HG03558 (cell line): Measurements from ENCODE around the gene CLASP1.
"Not testable (repeated sequence)": the region's sequence is repeated elsewhere in the genome, so short reads cannot be mapped to it uniquely, and the experiment has no call there.

Experiments used
- ATAC-seq: cut with Tn5 transposase; IDR thresholded peaks from one replicate; pipeline ENCODE4 v1.9.1; 2021; ENCODE audit warnings: moderate number of reproducible peaks; ENCODE audit not compliant: unreplicated experiment; ENCODE audit errors: extremely low read depth

CLASP1 gene

GRCh38 chr2:121663434-121663833, 14.2 kb upstream of the CLASP1 start:
- ATAC-seq = no peak

DNA sequence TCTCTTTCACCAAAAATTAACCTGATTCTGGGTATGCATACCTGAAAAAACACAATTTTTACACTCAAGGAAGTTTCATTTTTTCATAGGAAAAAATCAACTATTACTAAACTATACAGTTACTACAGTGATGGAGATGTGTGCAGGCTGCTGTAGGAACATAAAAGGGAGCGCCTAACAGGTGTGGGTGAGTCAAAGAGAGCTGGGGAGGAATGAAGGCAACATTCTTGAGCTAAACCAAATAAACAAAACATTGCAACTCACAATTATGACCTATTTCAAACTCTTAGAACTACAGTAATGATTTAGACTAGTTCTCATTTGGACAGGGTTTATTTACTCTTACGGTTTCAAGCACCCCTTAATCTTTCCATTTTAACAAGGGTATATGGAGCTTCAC, 13.4 kb upstream of the CLASP1 start:
- no peak for ATAC-seq

GRCh38 chr2:121659933-121660332, 10.7 kb upstream of the CLASP1 start:
- no peak for ATAC-seq

DNA sequence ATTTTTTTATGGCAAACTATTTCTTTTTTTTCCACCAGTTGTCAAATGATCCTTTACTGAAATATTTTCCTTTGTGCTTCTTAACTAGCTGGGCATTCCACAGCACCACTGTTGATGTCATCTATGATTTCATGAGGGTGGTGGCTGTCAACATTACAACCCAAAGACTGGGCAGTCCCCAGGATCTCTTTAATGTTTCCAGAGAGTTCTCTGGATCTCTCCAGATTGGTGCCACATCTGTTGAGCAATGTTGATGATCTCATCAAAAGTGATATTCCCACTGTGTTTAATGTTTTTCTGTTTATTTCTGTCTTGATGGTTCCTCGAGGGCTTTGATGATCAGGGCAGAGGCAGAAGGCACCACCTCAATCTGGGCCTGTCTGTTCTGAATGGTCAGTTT, 9.1 kb upstream of the CLASP1 start:
- not testable (repeated sequence) for ATAC-seq

DNA sequence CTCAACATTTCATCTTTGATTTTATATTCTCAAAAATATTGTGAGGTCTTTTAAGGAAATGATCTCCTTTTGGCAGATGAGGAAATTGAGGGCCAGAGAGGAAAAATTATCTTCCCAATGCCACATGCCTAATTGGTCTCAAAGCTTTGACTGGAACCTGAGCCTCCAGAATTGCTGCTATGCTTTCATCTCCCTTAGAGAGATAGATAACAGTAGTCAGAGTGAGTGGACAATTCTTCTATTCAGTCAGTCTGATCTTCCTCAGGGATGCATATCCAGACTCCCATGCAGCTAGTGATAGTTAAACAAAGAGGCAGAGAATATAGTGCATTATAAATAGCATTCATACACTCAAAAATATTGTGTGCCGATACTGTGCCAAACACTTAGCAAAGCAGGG, 3.8 kb upstream of the CLASP1 start:
- no peak for ATAC-seq

- ATAC-seq = no peak
Observed at GRCh38 chr2:121650315-121650930, 1.2 kb upstream of the CLASP1 start.

- peak; percentile 77 for ATAC-seq
Observed at GRCh38 chr2:121649596-121650314, 493 bp upstream of the CLASP1 start.

- ATAC-seq = no peak
Observed at GRCh38 chr2:121648206-121649148, 785 bp downstream of the CLASP1 start.

DNA sequence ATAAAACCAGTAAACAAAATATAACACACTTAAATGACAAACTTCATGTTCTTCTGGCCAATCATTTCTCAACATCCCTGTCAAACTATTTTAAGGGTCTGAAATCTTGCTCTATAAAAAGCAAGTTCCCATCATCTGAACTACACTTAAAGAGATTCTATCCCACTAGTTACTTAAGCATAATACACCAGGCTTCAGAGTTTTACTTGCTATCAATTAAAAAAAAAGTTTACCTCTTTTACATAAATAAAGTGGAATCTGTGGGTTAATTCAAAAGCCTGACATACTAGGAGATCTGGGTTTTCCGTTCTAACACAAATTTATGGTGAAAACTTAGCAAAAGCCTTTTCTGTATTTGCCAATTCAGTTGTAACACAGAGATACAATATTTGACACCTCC, 1.9 kb downstream of the CLASP1 start:
- no peak for ATAC-seq

DNA sequence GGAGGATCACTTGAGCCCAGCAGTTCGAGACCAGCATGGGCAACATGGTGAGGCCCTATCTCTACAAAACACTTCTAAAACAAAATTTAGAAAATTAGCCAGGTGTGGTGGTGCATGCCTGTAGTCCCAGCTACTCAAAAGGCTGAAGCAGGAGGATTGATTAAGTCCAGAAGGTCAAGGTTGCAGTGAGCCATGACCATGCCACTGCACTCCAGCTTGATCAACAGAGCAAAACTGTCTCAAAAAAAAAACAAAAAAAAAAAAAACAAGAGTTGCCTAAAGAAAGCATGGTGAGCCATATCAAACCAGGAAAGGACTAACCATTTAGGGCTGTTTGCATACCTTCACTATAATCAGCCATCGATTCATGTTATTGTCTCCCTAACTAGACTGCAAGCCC, 4.5 kb downstream of the CLASP1 start:
- ATAC-seq = no peak

- ATAC-seq = no peak
Observed at GRCh38 chr2:121643877-121644276, 5.4 kb downstream of the CLASP1 start.

- ATAC-seq = no peak
Observed at GRCh38 chr2:121640380-121641316, 8.6 kb downstream of the CLASP1 start.

DNA sequence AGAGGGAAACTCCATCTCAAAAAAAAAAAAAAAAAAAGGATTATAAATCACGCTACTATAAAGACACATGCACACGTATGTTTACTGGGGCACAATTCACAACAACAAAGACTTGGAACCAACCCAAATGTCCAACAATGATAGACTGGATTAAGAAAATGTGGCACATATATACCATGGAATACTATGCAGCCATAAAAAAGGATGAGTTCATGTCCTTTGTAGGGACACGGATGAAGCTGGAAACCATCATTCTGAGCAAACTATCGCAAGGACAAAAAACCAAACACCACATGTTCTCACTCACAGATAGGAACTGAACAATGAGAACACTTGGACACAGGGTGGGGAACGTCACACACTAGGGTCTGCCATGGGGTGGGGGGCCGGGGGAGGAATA, 9.4 kb downstream of the CLASP1 start:
- not testable (repeated sequence) for ATAC-seq

- ATAC-seq = no peak
Observed at GRCh38 chr2:121638333-121638732, 10.9 kb downstream of the CLASP1 start.

- no peak for ATAC-seq
Observed at GRCh38 chr2:121635371-121635770, 13.9 kb downstream of the CLASP1 start.

- ATAC-seq = no peak
Observed at GRCh38 chr2:121634354-121635307, 14.6 kb downstream of the CLASP1 start.

DNA sequence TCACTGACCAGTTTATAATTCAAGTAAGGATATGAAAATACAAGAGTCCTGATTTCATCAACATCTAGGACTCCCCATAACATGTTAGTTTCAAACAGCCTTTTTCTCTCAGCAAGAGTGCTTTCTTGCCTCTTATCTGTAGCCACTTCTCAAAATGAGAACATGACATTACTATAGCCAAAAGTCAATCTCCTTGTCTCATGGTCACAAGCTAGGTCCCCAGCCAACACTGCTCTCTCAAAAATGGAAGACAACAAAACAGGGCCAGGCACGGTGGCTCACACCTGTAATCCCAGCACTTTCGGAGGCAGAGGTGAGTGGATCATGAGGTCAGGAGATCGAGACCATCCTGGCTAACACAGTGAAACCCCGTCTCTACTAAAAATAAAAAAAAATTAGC, 15.8 kb downstream of the CLASP1 start:
- no peak for ATAC-seq

GRCh38 chr2:121627525-121628050, 21.7 kb downstream of the CLASP1 start:
- ATAC-seq = no peak
